Measurements from ENCODE around the gene ARSK. TPM values are rescaled to one million over a fixed set of nuclear protein-coding genes. Genes with fewer than 3 reads are reported as not detected.

Gene ARSK
- total RNA-seq, 2 experiments from 2014 or later: 4.6 to 4.7 TPM

DNA sequence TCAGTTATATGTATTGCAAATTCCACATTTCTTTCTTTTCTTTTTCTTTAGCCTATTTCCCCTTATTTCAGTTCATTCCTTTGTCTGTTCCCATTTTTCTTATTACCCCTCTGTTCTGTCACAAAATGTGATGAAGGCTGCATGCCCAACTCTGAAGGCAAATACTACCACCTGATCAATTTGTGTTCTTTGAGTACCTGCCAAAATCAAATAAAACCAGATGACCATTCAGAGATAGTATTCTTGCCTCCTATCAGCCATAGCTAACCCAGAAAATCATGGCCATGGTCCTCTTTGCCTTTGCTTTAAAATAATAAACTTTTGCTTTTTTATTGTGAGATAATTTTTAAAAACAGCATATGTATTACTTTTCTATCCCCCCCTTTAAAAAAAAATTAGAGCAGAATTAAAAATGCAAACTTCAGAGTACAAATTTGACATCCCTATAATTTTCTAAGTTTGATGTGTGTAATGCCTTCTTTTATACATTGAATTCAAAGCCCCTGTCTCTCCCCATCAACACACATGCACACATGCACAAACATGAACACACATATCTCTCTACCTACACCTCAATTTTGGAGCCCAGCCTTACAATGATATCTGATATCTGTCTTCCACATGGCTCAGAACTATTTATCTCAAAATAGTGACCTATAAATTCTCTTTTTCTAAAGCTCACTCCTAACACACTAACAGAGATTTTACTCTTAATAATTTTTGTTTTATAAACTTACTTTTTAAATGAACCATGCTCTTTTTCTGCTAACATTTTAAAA lies 95.1 kb downstream of the ARSK start:
- no peak overlapping the region for H3K27ac Mint-ChIP-seq

DNA sequence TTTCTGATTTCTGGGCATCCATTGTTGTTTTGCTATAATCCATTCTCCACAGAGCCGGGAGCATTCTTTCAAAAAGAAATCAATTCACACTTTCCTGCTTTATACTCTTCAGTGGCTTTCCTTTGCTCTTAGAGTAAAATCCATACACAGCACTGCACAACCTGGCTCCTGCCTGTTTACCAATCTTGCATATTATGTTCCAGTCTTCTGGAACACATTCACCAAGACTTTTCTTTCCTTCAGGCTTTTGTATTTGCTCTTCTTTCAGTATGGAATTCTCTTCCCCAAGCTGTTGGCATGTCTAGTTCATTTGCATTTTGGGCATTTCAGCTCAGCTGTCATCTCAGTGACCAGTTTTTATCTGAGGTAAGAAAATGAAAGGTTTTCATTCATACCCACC lies 97.9 kb downstream of the ARSK start:
- POLR2A ChIA-PET: no interaction called here
- Mint-ChIP-seq H3K27ac (no peak overlapping the region), H3K27me3 (no peaks in the 10 kb centered on the region), H3K4me1 (peaks cover 14% of the 10 kb centered on the region), H3K36me3 (peaks cover 10% of the 10 kb centered on the region), H3K9me3 (no peaks in the 10 kb centered on the region), H3K4me3 (no peak overlapping the region)
- no peak for DNase-seq
- ATAC-seq (ENCODE audit: low read depth): no peak

More for the DNA sequence above, 95.1 kb downstream of the ARSK start:
- peaks cover 10% of the 10 kb centered on the region for H3K36me3 Mint-ChIP-seq
- ATAC-seq (ENCODE audit: low read depth): no peak
- H3K4me1 Mint-ChIP-seq: peaks cover 27% of the 10 kb centered on the region
- DNase-seq: no peak
- POLR2A ChIA-PET: no interaction called here
- no peak overlapping the region for H3K4me3 Mint-ChIP-seq
- H3K9me3 Mint-ChIP-seq: no peaks in the 10 kb centered on the region
- H3K27me3 Mint-ChIP-seq: no peaks in the 10 kb centered on the region

DNA sequence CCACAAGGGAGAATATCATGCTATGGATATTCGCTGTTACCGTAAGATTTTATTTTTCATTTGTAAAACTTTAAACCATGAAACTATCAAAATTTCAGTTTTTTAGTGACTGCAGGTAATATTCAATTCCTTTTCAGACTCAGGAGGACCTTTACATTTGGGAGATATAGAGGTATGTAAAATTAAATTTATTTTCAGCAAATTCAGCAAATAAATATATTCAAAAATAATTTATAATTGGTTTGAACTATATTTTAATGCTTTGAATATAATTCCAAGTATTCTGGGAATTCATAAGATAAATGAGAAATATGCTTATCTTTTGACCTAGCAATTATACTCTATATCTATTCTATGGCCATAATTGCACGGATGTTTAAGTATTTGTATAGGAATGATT lies 99.3 kb downstream of the ARSK start:
- H3K9me3 Mint-ChIP-seq: no peaks in the 10 kb centered on the region
- H3K27me3 Mint-ChIP-seq: no peaks in the 10 kb centered on the region
- POLR2A ChIA-PET: no interaction called here
- no peak for DNase-seq
- H3K4me3 Mint-ChIP-seq: no peak overlapping the region
- H3K4me1 Mint-ChIP-seq: peaks cover 8% of the 10 kb centered on the region
- no peak for ATAC-seq (ENCODE audit: low read depth)
- peaks cover 10% of the 10 kb centered on the region for H3K36me3 Mint-ChIP-seq
- no peak overlapping the region for H3K27ac Mint-ChIP-seq

Other genes starting within 250 kb of the ARSK start
- not detected for gene FAM81B, start 163.7 kb upstream of the ARSK start, total RNA-seq
- gene SKIC3, start 124 bp upstream of the ARSK start, total RNA-seq: 10 to 100 TPM; 78.4 to 80.3 TPM
- gene GPR150, start 65.0 kb downstream of the ARSK start, total RNA-seq: 1 to 10 TPM; 1.0 to 1.2 TPM
- 1 to 10 TPM; 4.2 to 5.0 TPM for gene RFESD, start 91.7 kb downstream of the ARSK start, total RNA-seq
- gene SPATA9, start 127.9 kb downstream of the ARSK start, total RNA-seq: not detected
- gene RHOBTB3, start 176.2 kb downstream of the ARSK start, total RNA-seq: under 1 TPM; 0.06 to 0.61 TPM